DOHH2 (cell line): Measurements from ENCODE around the gene KYAT1.

ENCODE experiments used
- CTCF ChIP-seq: fragments of 200-600 bp; sonication (generic); IDR thresholded peaks from one replicate; pipeline ENCODE4 v1.5.1; 2014; ENCODE audit warnings: antibody characterized with exemption, mild to moderate bottlenecking, low read depth, low read length; ENCODE audit not compliant: poor library complexity, severe bottlenecking
- EZH2phosphoT487 ChIP-seq: fragments of 200-600 bp; sonication (generic); IDR thresholded peaks from 2 replicates; pipeline ENCODE4 v1.6.1; 2017; ENCODE audit warnings: borderline replicate concordance, mild to moderate bottlenecking, antibody characterized with exemption, low read length, moderate library complexity, mixed read lengths

DNA sequence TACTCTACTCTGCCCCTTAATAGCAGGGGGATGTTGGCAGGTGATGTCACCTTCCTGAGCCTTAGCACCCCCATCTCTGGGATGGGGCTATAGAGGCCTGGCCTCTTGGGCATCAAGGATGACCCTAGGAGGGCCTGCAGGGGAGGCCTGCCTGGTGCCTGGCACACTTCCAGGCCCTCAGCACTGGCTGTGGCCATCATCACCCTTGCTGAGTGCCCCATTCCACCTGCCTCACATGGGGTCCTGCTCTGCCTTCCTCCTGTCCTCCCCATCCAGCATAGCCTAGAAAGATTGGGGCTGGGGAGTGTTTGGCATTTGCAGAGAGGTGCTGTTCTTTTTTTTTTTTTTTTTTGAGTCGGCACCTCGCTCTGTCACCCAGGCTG, 21.3 kb upstream of the KYAT1 start:
- TF ChIP-seq CTCF (no peak), EZH2phosphoT487 (no peak)
